IMR-90 (cell line): ENCODE data around the gene CD99. TPM values are rescaled to one million over a fixed set of nuclear protein-coding genes. Genes with fewer than 3 reads are reported as not detected.

Source experiments
- ATAC-seq: fragments of 200-7000 bp; cut with Tn5 transposase; 2 replicates; pipeline ENCODE4 v1.9.1; 2020; ENCODE audit warnings: low read depth, mild to moderate bottlenecking, moderate library complexity
- BruUV-seq: library from RNA; stranded (reverse); fragments of 400-500 nt; replicated peaks from 2 replicates; lab custom pipeline; 2021; lab: Mats Ljungman, UMichigan
- CTCF ChIA-PET: fragments of 300-600 bp; formaldehyde crosslinking; extraction: SDS; loops from one replicate; lab custom pipeline; 2021; ENCODE audit warnings: antibody characterized with exemption; lab: Yijun Ruan, JAX
- POLR2A ChIA-PET: fragments of 300-600 bp; sonication (Branson Sonifier 250); formaldehyde crosslinking; loops from one replicate; lab custom pipeline; 2022; ENCODE audit warnings: antibody characterized with exemption; ENCODE audit not compliant: unreplicated experiment; lab: Charles Lee
- DNase-seq: peaks from one replicate; pipeline ENCODE4 v3.0.0; 2013
- H2AFZ ChIP-seq: replicated peaks from 2 replicates; pipeline ENCODE3; 2013; ENCODE audit warnings: low read length, mild to moderate bottlenecking; ENCODE audit not compliant: poor library complexity
- H2AK5ac ChIP-seq: 2 replicates; pipeline ENCODE4 v1.6.1; 2013; ENCODE audit warnings: low read depth, low read length, inconsistent platforms
- H2AK9ac ChIP-seq: replicated peaks from 2 replicates; pipeline ENCODE3; 2013; ENCODE audit warnings: mild to moderate bottlenecking, low read depth, low read length, moderate library complexity; ENCODE audit not compliant: poor library complexity
- H2BK120ac ChIP-seq: 2 replicates; pipeline ENCODE4 v1.6.1; 2013; ENCODE audit warnings: low read depth, low read length, inconsistent platforms
- H2BK15ac ChIP-seq: 3 replicates; pipeline ENCODE4 v1.6.1; 2013; ENCODE audit warnings: low read depth, low read length, inconsistent platforms
- H2BK20ac ChIP-seq: 2 replicates; pipeline ENCODE4 v1.6.1; 2013; ENCODE audit warnings: low read depth, mild to moderate bottlenecking, inconsistent platforms, low read length, moderate library complexity
- H2BK5ac ChIP-seq: 2 replicates; pipeline ENCODE4 v1.6.1; 2013; ENCODE audit warnings: mild to moderate bottlenecking, low read depth, low read length, inconsistent platforms; ENCODE audit not compliant: poor library complexity, severe bottlenecking
- H3K14ac ChIP-seq: replicated peaks from 2 replicates; pipeline ENCODE4 v1.6.1; 2013; ENCODE audit warnings: low read depth, low read length, inconsistent platforms
- H3K18ac ChIP-seq: 2 replicates; pipeline ENCODE4 v1.6.1; 2013; ENCODE audit warnings: low read depth, low read length, control low read depth
- H3K23ac ChIP-seq: 2 replicates; pipeline ENCODE4 v1.6.1; 2013; ENCODE audit warnings: low read depth, low read length, inconsistent platforms
- H3K27ac ChIP-seq: 2 replicates; pipeline ENCODE4 v1.5.1; 2013; ENCODE audit warnings: mild to moderate bottlenecking, control low read depth, low read length; ENCODE audit not compliant: insufficient read depth
- H3K27me3 ChIP-seq: 2 replicates; pipeline ENCODE4 v1.6.1; 2013; ENCODE audit warnings: low read length; ENCODE audit not compliant: control insufficient read depth, insufficient read depth
- H3K36me3 ChIP-seq: 2 replicates; pipeline ENCODE4 v1.6.1; 2013; ENCODE audit warnings: low read length, mixed read lengths; ENCODE audit not compliant: control insufficient read depth, insufficient read depth
- H3K4ac ChIP-seq: 2 replicates; pipeline ENCODE4 v1.6.1; 2013; ENCODE audit warnings: low read depth, low read length, inconsistent platforms
- H3K4me1 ChIP-seq: 2 replicates; pipeline ENCODE4 v1.6.1; 2013; ENCODE audit warnings: low read length, mixed read lengths; ENCODE audit not compliant: control insufficient read depth, insufficient read depth
- H3K4me2 ChIP-seq: 2 replicates; pipeline ENCODE4 v1.6.1; 2013; ENCODE audit warnings: low read depth, mild to moderate bottlenecking, control low read depth, low read length, moderate library complexity
- H3K4me3 ChIP-seq: 2 replicates; pipeline ENCODE4 v1.5.1; 2013; ENCODE audit warnings: low read depth, mild to moderate bottlenecking, control low read depth, low read length, moderate library complexity; ENCODE audit not compliant: insufficient read depth
- H3K56ac ChIP-seq: 2 replicates; pipeline ENCODE4 v1.6.1; 2013; ENCODE audit warnings: low read length, inconsistent platforms; ENCODE audit not compliant: insufficient read depth; ENCODE audit errors: extremely low read depth
- H3K79me1 ChIP-seq, 2 experiments: 2 replicates each; pipeline ENCODE4 v1.6.1; 2013; ENCODE audit warnings: low read length in 2 of 2, inconsistent platforms in 1 of 2, low read depth in 1 of 2
- H3K9ac ChIP-seq: 2 replicates; pipeline ENCODE4 v1.6.1; 2013; ENCODE audit warnings: low read depth, low read length, control low read depth
- H3K9me1 ChIP-seq: 2 replicates; pipeline ENCODE4 v1.6.1; 2013; ENCODE audit warnings: low read length, inconsistent platforms; ENCODE audit not compliant: insufficient read depth
- H3K9me3 ChIP-seq: 2 replicates; pipeline ENCODE4 v1.6.1; 2013; ENCODE audit warnings: low read length; ENCODE audit not compliant: control insufficient read depth, insufficient read depth
- H4K20me1 ChIP-seq: 2 replicates; pipeline ENCODE4 v1.6.1; 2013; ENCODE audit warnings: low read length, inconsistent platforms; ENCODE audit not compliant: insufficient read depth
- H4K5ac ChIP-seq: 2 replicates; pipeline ENCODE4 v1.6.1; 2013; ENCODE audit warnings: mild to moderate bottlenecking, low read depth, low read length, control low read depth
- H4K8ac ChIP-seq, 2 experiments: 2 replicates each; pipeline ENCODE4 v1.6.1; 2013; ENCODE audit warnings: low read depth in 2 of 2, low read length in 2 of 2, control low read depth in 1 of 2, inconsistent platforms in 1 of 2
- H4K91ac ChIP-seq: 2 replicates; pipeline ENCODE4 v1.6.1; 2013; ENCODE audit warnings: low read depth, low read length, inconsistent platforms; ENCODE audit not compliant: insufficient read depth
- BHLHE40 ChIP-seq: fragments of 150-350 bp; IDR thresholded peaks from 2 replicates; pipeline ENCODE4 v1.6.1; 2016; ENCODE audit warnings: mild to moderate bottlenecking, low read depth, low read length
- CEBPB ChIP-seq: IDR thresholded peaks from 2 replicates; pipeline ENCODE4 v1.6.1; 2012; ENCODE audit warnings: low read depth, low read length, improper control_type of control experiment
- CHD1 ChIP-seq: IDR thresholded peaks from 2 replicates; pipeline ENCODE4 v1.6.1; 2012; ENCODE audit warnings: low read depth, low read length, improper control_type of control experiment
- CTCF ChIP-seq: conservative IDR thresholded peaks from 2 replicates; pipeline ENCODE4 v1.5.1; 2012; ENCODE audit warnings: mild to moderate bottlenecking, low read depth, low read length, improper control_type of control experiment
- ELK1 ChIP-seq: fragments of 150-350 bp; IDR thresholded peaks from 2 replicates; pipeline ENCODE4 v1.6.1; 2016; ENCODE audit warnings: low read depth, mild to moderate bottlenecking, low read length, moderate library complexity, borderline replicate concordance
- FOS ChIP-seq: fragments of 150-350 bp; IDR thresholded peaks from 2 replicates; pipeline ENCODE4 v1.6.1; 2016; ENCODE audit warnings: low read depth, low read length
- MAFK ChIP-seq: IDR thresholded peaks from 2 replicates; pipeline ENCODE4 v1.6.1; 2012; ENCODE audit warnings: low read depth, low read length, improper control_type of control experiment
- MAZ ChIP-seq: IDR thresholded peaks from 2 replicates; pipeline ENCODE4 v1.6.1; 2012; ENCODE audit warnings: low read depth, mild to moderate bottlenecking, low read length, improper control_type of control experiment, moderate library complexity, borderline replicate concordance
- MXI1 ChIP-seq: IDR thresholded peaks from 2 replicates; pipeline ENCODE4 v1.6.1; 2012; ENCODE audit warnings: low read depth, mild to moderate bottlenecking, low read length, moderate library complexity, borderline replicate concordance
- NFE2L2 ChIP-seq: fragments of 150-350 bp; IDR thresholded peaks from 2 replicates; pipeline ENCODE4 v1.6.1; 2016; ENCODE audit warnings: low read depth, mild to moderate bottlenecking, low read length
- POLR2A ChIP-seq: IDR thresholded peaks from 2 replicates; pipeline ENCODE4 v1.6.1; 2012; ENCODE audit warnings: mild to moderate bottlenecking, low read depth, low read length
- RAD21 ChIP-seq: IDR thresholded peaks from 2 replicates; pipeline ENCODE4 v1.6.1; 2012; ENCODE audit warnings: low read length, improper control_type of control experiment
- RCOR1 ChIP-seq: IDR thresholded peaks from 2 replicates; pipeline ENCODE4 v1.6.1; 2012; ENCODE audit warnings: mild to moderate bottlenecking, low read length, improper control_type of control experiment; ENCODE audit not compliant: insufficient replicate concordance
- RFX5 ChIP-seq: IDR thresholded peaks from 2 replicates; pipeline ENCODE4 v1.8.0; 2012; ENCODE audit warnings: low read depth, mild to moderate bottlenecking, low read length, moderate library complexity
- SMC3 ChIP-seq: fragments of 150-350 bp; IDR thresholded peaks from 2 replicates; pipeline ENCODE4 v1.6.1; 2016; ENCODE audit warnings: low read depth, mild to moderate bottlenecking, antibody characterized with exemption, low read length, moderate library complexity
- USF2 ChIP-seq: fragments of 150-350 bp; IDR thresholded peaks from 2 replicates; pipeline ENCODE4 v1.6.1; 2017; ENCODE audit warnings: mild to moderate bottlenecking, antibody characterized with exemption, low read length, low read depth
- WGBS, 2 experiments: methylation state at CpG; one replicate each; pipeline versions ENCODE4 v1.1.5 to v1.1.7; 2013; ENCODE audit warnings: missing lambda C conversion rate in 2 of 2; ENCODE audit not compliant: insufficient read length in 1 of 2; ENCODE audit errors: extremely low coverage in 2 of 2; 5-methylcytosine and 5-hydroxymethylcytosine counted together
- dilution Hi-C: fragments of 300-500 bp; cut with HindIII; formaldehyde crosslinking; loops from one replicate; pipeline ENCODE4 v1.14.3; 2018; ENCODE audit warnings: low sequenced_read_pairs; ENCODE audit not compliant: unreplicated experiment
- in situ Hi-C: fragments of 300-500 bp; cut with MboI; formaldehyde crosslinking; loops from 3 replicates; pipeline ENCODE4 v1.14.3; 2019; ENCODE audit warnings: low sequenced_read_pairs, inconsistent platforms, mixed read lengths
- intact Hi-C: fragments of 100-400 bp; cut with micrococcal nuclease; formaldehyde crosslinking; loops from 2 replicates; pipeline ENCODE4 v1.10.0; 2022
- polyA plus RNA-seq, 3 experiments: library from polyadenylated mRNA; depleted of rRNA; stranded (reverse); fragments of >200 nt; gene quantifications; 2 replicates each; pipeline ENCODE4 v1.2.3, GENCODE V29; 2012; ENCODE audit warnings: low replicate concordance in 1 of 3
- total RNA-seq: library from RNA; depleted of rRNA; stranded (reverse); fragments of >200 nt; gene quantifications from 2 replicates; pipeline ENCODE4 v1.2.3, GENCODE V29; 2012

Gene CD99
- total and polyA plus RNA-seq, 2 of the 4 experiments (the other 2 are of a cell fraction), result 102 to 369 TPM

GRCh38 chrX:2643880-2644279, 47.2 kb upstream of the CD99 start:
- Histone ChIP-seq H3K79me1 (no peaks in the 10 kb centered on the region), H2AFZ (no peak overlapping the region), H3K36me3 (no peaks in the 10 kb centered on the region; the same call in 1 of the 2 replicates), H3K4me1 (no peaks in the 10 kb centered on the region), H3K4ac (no peak overlapping the region), H3K9me1 (peaks cover 2% of the 10 kb centered on the region; the same call in 1 of the 2 replicates), H3K9ac (no peak overlapping the region), H3K4me3 (no peak overlapping the region), H3K23ac (no peak overlapping the region), H2AK9ac (no peak overlapping the region), H2BK20ac (no peak overlapping the region), H2BK5ac (no peak overlapping the region), H4K5ac (no peak overlapping the region), H3K14ac (no peak overlapping the region), H3K9me3 (0 out of 2 replicates have a peak, but pooled peaks cover 2% of the 10 kb centered on the region), H2BK120ac (no peak overlapping the region), H3K4me2 (no peak overlapping the region), H3K27me3 (no peaks in the 10 kb centered on the region), H3K56ac (no peak overlapping the region), H2AK5ac (no peak overlapping the region), H4K20me1 (no peaks in the 10 kb centered on the region), H3K27ac (no peak overlapping the region), H2BK15ac (no peak overlapping the region), H3K18ac (no peak overlapping the region), H4K8ac (no peak overlapping the region), H4K91ac (no peak overlapping the region)
- no peak for ATAC-seq
- intact Hi-C loops (loop anchor here (1.0 kb wide), 2 partner anchors 168 to 175 kb away; no protein-coding TSS in a partner anchor), dilution Hi-C loops (no loop called here), in situ Hi-C loops (no loop called here)
- ChIA-PET POLR2A (no interaction called here), CTCF (no interaction called here)
- no CpG with 5 or more reads among the region's 1 CpG for WGBS, 2 experiments
- BruUV-seq, result no TSS peak
- DNase-seq, result no peak
- TF ChIP-seq MAZ, result no peak
- no peak for TF ChIP-seq MXI1
- TF ChIP-seq CEBPB, result no peak
- TF ChIP-seq NFE2L2, result no peak
- TF ChIP-seq CHD1, result no peak
- no peak for TF ChIP-seq RAD21
- TF ChIP-seq SMC3, result no peak
- TF ChIP-seq RFX5, result no peak
- no peak for TF ChIP-seq CTCF
- TF ChIP-seq ELK1, result no peak
- no peak for TF ChIP-seq BHLHE40
- no peak for TF ChIP-seq RCOR1
- TF ChIP-seq POLR2A, result no peak
- no peak for TF ChIP-seq USF2
- no peak for TF ChIP-seq MAFK
- no peak for TF ChIP-seq FOS
